T-cell (primary cell): Measurements from ENCODE around the gene FOXR1. TPM values are rescaled to one million over a fixed set of nuclear protein-coding genes. Genes with fewer than 3 reads are reported as not detected.
"Not testable (repeated sequence)": the region's sequence is repeated elsewhere in the genome, so short reads cannot be mapped to it uniquely, and the experiment has no call there.

ENCODE experiments used
- ATAC-seq, 4 experiments: fragments of 200-7000 bp in 3 of 4; fragments of 150-1000 bp in 1 of 4; cut with Tn5 transposase; replicated peaks in 1 of 4; 1 replicate in 3 of 4; 2 replicates in 1 of 4; pipeline ENCODE4 v1.10.0; 2021; ENCODE audit warnings: moderate library complexity in 3 of 4, mild to moderate bottlenecking in 2 of 4, moderate number of reproducible peaks in 1 of 4
- CTCF ChIA-PET, 2 donors: fragments of 300-600 bp; sonication (Branson Sonifier 250); formaldehyde crosslinking; loops; one replicate each; lab custom pipeline; 2022; ENCODE audit warnings: antibody characterized with exemption in 2 of 2; lab: Charles Lee
- POLR2A ChIA-PET, 2 donors: fragments of 300-600 bp; sonication (Branson Sonifier 250); formaldehyde crosslinking; loops; one replicate each; lab custom pipeline; 2022; ENCODE audit warnings: antibody characterized with exemption in 2 of 2; lab: Charles Lee
- DNase-seq, 35 experiments: peaks; one replicate each; pipeline versions ENCODE4 v3.0.0 to v3.0.0-alpha.2; 2013 to 2023
- H3K27ac ChIP-seq: one replicate; pipeline ENCODE4 v1.5.1; 2013; ENCODE audit warnings: low read length
- H3K27me3 ChIP-seq, 2 experiments: replicated peaks in 1 of 2; 1 replicate in 1 of 2; 2 replicates in 1 of 2; pipeline versions ENCODE4 v1.6.1 to v1.7.0; 2013; ENCODE audit warnings: low read length in 1 of 2, mixed read lengths in 1 of 2; ENCODE audit not compliant: control insufficient read depth in 2 of 2, insufficient read depth in 2 of 2; ENCODE audit errors: extremely low read depth in 1 of 2
- H3K36me3 ChIP-seq, 2 donors: 1 replicate in 1 of 2; 2 replicates in 1 of 2; pipeline versions ENCODE4 v1.6.1 to v1.7.0; 2013; ENCODE audit warnings: low read length in 1 of 2; ENCODE audit not compliant: control insufficient read depth in 2 of 2, insufficient read depth in 1 of 2; ENCODE audit errors: extremely low read depth in 1 of 2
- H3K4me1 ChIP-seq, 2 experiments: 1 replicate in 1 of 2; 2 replicates in 1 of 2; pipeline versions ENCODE4 v1.6.1 to v1.7.0; 2013; ENCODE audit warnings: low read length in 2 of 2, mixed read lengths in 1 of 2; ENCODE audit not compliant: insufficient read depth in 2 of 2, control insufficient read depth in 1 of 2; ENCODE audit errors: extremely low read depth in 1 of 2
- H3K4me3 ChIP-seq, 2 donors: 1 replicate in 1 of 2; 2 replicates in 1 of 2; pipeline versions ENCODE4 v1.5.1 to v1.7.0; 2013; ENCODE audit warnings: mild to moderate bottlenecking in 2 of 2, low read length in 1 of 2, moderate library complexity in 1 of 2; ENCODE audit not compliant: control insufficient read depth in 1 of 2; ENCODE audit errors: extremely low read depth in 1 of 2
- H3K9me3 ChIP-seq: 2 replicates; pipeline ENCODE4 v1.7.0; 2013
- H3K27ac Mint-ChIP-seq, 2 donors: one replicate each; pipeline ENCODE4 v1.8.0; 2020 to 2021; ENCODE audit warnings: mild to moderate bottlenecking in 2 of 2, mixed read lengths in 2 of 2
- H3K27me3 Mint-ChIP-seq, 2 donors: one replicate each; pipeline ENCODE4 v1.8.0; 2021 to 2022; ENCODE audit warnings: mixed read lengths in 2 of 2
- H3K36me3 Mint-ChIP-seq: one replicate; pipeline ENCODE4 v1.8.0; 2021; ENCODE audit warnings: mixed read lengths
- H3K4me1 Mint-ChIP-seq, 3 donors: one replicate each; pipeline ENCODE4 v1.8.0; 2020 to 2022; ENCODE audit warnings: mixed read lengths in 3 of 3, mild to moderate bottlenecking in 1 of 3
- H3K4me3 Mint-ChIP-seq, 3 donors: one replicate each; pipeline ENCODE4 v1.8.0; 2020 to 2022; ENCODE audit warnings: mild to moderate bottlenecking in 3 of 3, mixed read lengths in 3 of 3, moderate library complexity in 3 of 3
- H3K9me3 Mint-ChIP-seq, 3 donors: one replicate each; pipeline ENCODE4 v1.8.0; 2020 to 2022; ENCODE audit warnings: mixed read lengths in 3 of 3
- WGBS: methylation state at CpG from one replicate; pipeline ENCODE4 v1.1.5; 2013; ENCODE audit warnings: missing lambda C conversion rate; ENCODE audit not compliant: insufficient coverage; 5-methylcytosine and 5-hydroxymethylcytosine counted together
- total RNA-seq, 35 experiments: library from RNA in 6 of 35; stranded (reverse) in 6 of 35; fragments of 120-200 nt in 1 of 35; gene quantifications; one replicate each; pipeline versions ENCODE4 v1.2.1 to v1.2.4 and lab custom pipeline; 2013 to 2026

Gene FOXR1
- total RNA-seq, 5 donors from 2014 or later (not counting 1 experiment from before 2014, with no cell fraction given): not detected

DNA sequence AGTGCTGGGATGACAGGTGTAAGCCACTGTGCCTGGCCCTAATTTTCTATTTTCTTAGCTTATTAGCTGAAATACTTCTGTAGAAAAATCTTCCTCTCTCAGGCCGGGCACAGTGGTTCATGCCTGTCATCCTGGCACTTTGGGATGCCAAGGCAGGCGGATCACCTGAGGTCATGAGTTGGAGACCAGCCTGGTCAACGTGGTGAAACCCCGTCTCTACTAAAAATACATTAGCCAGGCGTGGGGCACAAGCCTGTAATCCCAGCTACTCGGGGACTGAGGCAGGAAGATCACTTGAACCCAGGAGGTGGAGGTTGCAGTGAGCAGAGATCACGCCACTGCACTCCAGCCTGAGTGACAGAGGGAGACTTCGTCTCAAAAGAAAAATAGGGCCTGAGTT, 12.8 kb downstream of the FOXR1 start:
- H3K27ac Mint-ChIP-seq, H3K4me3 ChIP-seq, CTCF ChIA-PET, H3K36me3 ChIP-seq, POLR2A ChIA-PET, H3K27me3 Mint-ChIP-seq, H3K27me3 ChIP-seq, H3K9me3 ChIP-seq, H3K9me3 Mint-ChIP-seq, H3K4me1 ChIP-seq, H3K27ac ChIP-seq, H3K4me3 Mint-ChIP-seq, ATAC-seq, H3K36me3 Mint-ChIP-seq, DNase-seq, H3K4me1 Mint-ChIP-seq: not testable (repeated sequence)
- WGBS: 85% methylated on average over 5 of the region's 8 CpGs

- CTCF ChIA-PET: no interaction called here
- H3K4me1 ChIP-seq: no peaks in the 10 kb centered on the region
- H3K9me3 ChIP-seq: no peaks in the 10 kb centered on the region
- no peak overlapping the region for H3K27ac Mint-ChIP-seq
- POLR2A ChIA-PET: interaction anchor here in 1 of 2 donors (1.0 kb wide), 1 partner anchor 8 kb away, joined by 3 read pairs; no protein-coding TSS in a partner anchor
- no peak overlapping the region for H3K4me3 Mint-ChIP-seq
- no peaks in the 10 kb centered on the region for H3K36me3 ChIP-seq
- no peak overlapping the region for H3K27ac ChIP-seq
- ATAC-seq (no peak), DNase-seq (no peak)
- H3K4me3 ChIP-seq: no peak overlapping the region
- no peaks in the 10 kb centered on the region for H3K4me1 Mint-ChIP-seq
- no peaks in the 10 kb centered on the region for H3K27me3 Mint-ChIP-seq
- no CpG with 5 or more reads among the region's 2 CpGs for WGBS
- H3K27me3 ChIP-seq: peaks cover 0 to under 1% of the 10 kb centered on the region in 2 experiments
- no peaks in the 10 kb centered on the region for H3K9me3 Mint-ChIP-seq
- no peaks in the 10 kb centered on the region for H3K36me3 Mint-ChIP-seq
These were observed 13.3 kb downstream of the FOXR1 start for GRCh38 chr11:118984825-118985224.

DNA sequence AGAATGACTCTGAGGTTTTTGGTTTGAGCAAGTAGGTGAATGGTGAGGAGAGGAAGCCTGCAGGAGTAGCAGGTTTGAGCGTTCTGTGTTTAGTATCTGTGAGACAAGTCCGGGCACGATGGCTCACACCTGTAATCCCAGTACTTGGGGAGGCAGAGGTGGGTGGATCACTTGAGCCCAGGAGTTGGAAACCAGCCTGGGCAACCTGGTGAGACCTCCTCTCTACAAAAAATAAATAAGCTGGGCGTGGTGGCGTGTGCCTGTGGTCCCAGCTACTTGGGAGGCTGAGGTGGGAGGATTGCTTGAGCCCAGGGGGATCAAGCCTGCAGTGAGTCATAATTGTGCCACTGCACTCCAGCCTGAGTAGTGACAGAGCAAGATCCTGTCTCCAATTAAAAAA, 16.7 kb downstream of the FOXR1 start:
- Histone ChIP-seq H3K4me3 (no peak overlapping the region), H3K27me3 (no peaks in the 10 kb centered on the region), H3K36me3 (no peaks in the 10 kb centered on the region), H3K27ac (no peak overlapping the region), H3K9me3 (no peaks in the 10 kb centered on the region), H3K4me1 (no peaks in the 10 kb centered on the region)
- Mint-ChIP-seq H3K4me1 (no peaks in the 10 kb centered on the region), H3K4me3 (no peak overlapping the region), H3K9me3 (no peaks in the 10 kb centered on the region), H3K27me3 (no peaks in the 10 kb centered on the region), H3K36me3 (no peaks in the 10 kb centered on the region), H3K27ac (no peak overlapping the region)
- WGBS: 80% methylated on average over 1 of the region's 5 CpGs
- no peak for ATAC-seq
- CTCF ChIA-PET: interaction anchor here (0.7 kb wide), 2 partner anchors 25 to 41 kb away, joined by 3 to 6 read pairs; no protein-coding TSS in a partner anchor
- POLR2A ChIA-PET: no interaction called here
- DNase-seq: no peak

GRCh38 chr11:118991486-118992038, 20.0 kb downstream of the FOXR1 start:
- CTCF ChIA-PET, H3K4me3 ChIP-seq, POLR2A ChIA-PET, H3K36me3 ChIP-seq, H3K27me3 Mint-ChIP-seq, H3K27ac Mint-ChIP-seq, H3K27me3 ChIP-seq, H3K9me3 ChIP-seq, H3K36me3 Mint-ChIP-seq, H3K4me1 ChIP-seq, H3K9me3 Mint-ChIP-seq, H3K4me1 Mint-ChIP-seq, H3K4me3 Mint-ChIP-seq, H3K27ac ChIP-seq, DNase-seq, ATAC-seq: not testable (repeated sequence)
- over 99% methylated on average over 17 of the region's 44 CpGs for WGBS

- Mint-ChIP-seq H3K27ac (peak overlapping the region; percentile 90), H3K27me3 (no peaks in the 10 kb centered on the region), H3K4me3 (peak overlapping the region; percentile 92 to 98 (median 97)), H3K9me3 (no peaks in the 10 kb centered on the region), H3K4me1 (peaks cover 38 to 41% (median 41%) of the 10 kb centered on the region in 3 donors), H3K36me3 (peaks cover 13% of the 10 kb centered on the region)
- ATAC-seq (peak; percentile 24 to 38 (median 30)), DNase-seq (peak in 26 of 35 experiments; percentile 5 to 65 (median 19))
- ChIA-PET POLR2A (interaction anchor here (0.6 to 1.3 kb wide), 5 partner anchors 17 to 209 kb away, joined by 3 to 15 read pairs (median 7); partner anchors contain the start of genes CBL (in 1 of the 2), RPS25 (in 1 of the 2) and TRAPPC4 (in 1 of the 2)), CTCF (interaction anchor here in 1 of 2 donors (1.0 to 1.4 kb wide), 4 partner anchors 18 to 209 kb away, joined by 3 to 8 read pairs (median 4); partner anchors contain the start of genes CBL, TRAPPC4 and VPS11)
- H3K27ac ChIP-seq: peak overlapping the region; percentile 54
- 7% methylated on average over 15 of the region's 22 CpGs for WGBS
- no peaks in the 10 kb centered on the region for H3K9me3 ChIP-seq
- peaks cover 6 to 22% of the 10 kb centered on the region in 2 donors for H3K36me3 ChIP-seq
- H3K4me3 ChIP-seq: peak overlapping the region; percentile 85 to 89
- H3K27me3 ChIP-seq: no peaks in the 10 kb centered on the region
- peaks cover 14 to 34% of the 10 kb centered on the region in 2 experiments for H3K4me1 ChIP-seq
These were observed 25.5 kb downstream of the FOXR1 start for GRCh38 chr11:118996926-118997626.

GRCh38 chr11:118997627-118998387, 26.2 kb downstream of the FOXR1 start, which contains the start of gene CENATAC:
Gene CENATAC, plus strand, starts transcription at chr11:118998138. Its CDS starts 60 bp downstream, at chr11:118998198.
- peaks cover 38 to 41% (median 41%) of the 10 kb centered on the region in 3 donors for H3K4me1 Mint-ChIP-seq
- H3K9me3 Mint-ChIP-seq: no peaks in the 10 kb centered on the region
- CTCF ChIA-PET: interaction anchor here in 1 of 2 donors (1.0 to 1.4 kb wide), 4 partner anchors 18 to 208 kb away, joined by 3 to 8 read pairs (median 4); partner anchors contain the start of genes CBL, TRAPPC4 and VPS11
- peaks cover 13% of the 10 kb centered on the region for H3K36me3 Mint-ChIP-seq
- H3K27ac ChIP-seq: peak within 1 kb of the TSS; percentile 78
- H3K27me3 ChIP-seq: no peaks in the 10 kb centered on the region
- peaks cover 9 to 28% of the 10 kb centered on the region in 2 donors for H3K36me3 ChIP-seq
- peak within 1 kb of the TSS; percentile 92 to 98 (median 97) for H3K4me3 Mint-ChIP-seq
- peak; percentile 95 to 98 (median 96) for ATAC-seq
- peaks cover 14 to 34% of the 10 kb centered on the region in 2 experiments for H3K4me1 ChIP-seq
- POLR2A ChIA-PET: interaction anchor here (0.6 to 1.3 kb wide), 5 partner anchors 17 to 208 kb away, joined by 3 to 11 read pairs (median 4); partner anchors contain the start of genes CBL (in 1 of the 2), RPS25 (in 1 of the 2) and TRAPPC4 (in 1 of the 2)
- H3K27me3 Mint-ChIP-seq: no peaks in the 10 kb centered on the region
- H3K4me3 ChIP-seq: peak within 1 kb of the TSS; percentile 85 to 89
- H3K9me3 ChIP-seq: no peaks in the 10 kb centered on the region
- under 1% methylated on average over 44 of the region's 54 CpGs for WGBS
- peak; percentile 88 to 97 (median 93) for DNase-seq
- H3K27ac Mint-ChIP-seq: peak within 1 kb of the TSS; percentile 90
